NCI-H748 (cell line): ENCODE measurements around the gene STX8.

Experiments
- DNase-seq: peaks from one replicate; lab custom pipeline; 2025; ENCODE audit not compliant: unreplicated experiment; lab: John Stamatoyannopoulos, UW

STX8 gene

GRCh38 chr17:9557161-9557755, 18.4 kb downstream of the STX8 start:
- no peak for DNase-seq

- DNase-seq: peak; percentile 67
These were observed 20.9 kb downstream of the STX8 start for GRCh38 chr17:9554715-9555114.

DNA sequence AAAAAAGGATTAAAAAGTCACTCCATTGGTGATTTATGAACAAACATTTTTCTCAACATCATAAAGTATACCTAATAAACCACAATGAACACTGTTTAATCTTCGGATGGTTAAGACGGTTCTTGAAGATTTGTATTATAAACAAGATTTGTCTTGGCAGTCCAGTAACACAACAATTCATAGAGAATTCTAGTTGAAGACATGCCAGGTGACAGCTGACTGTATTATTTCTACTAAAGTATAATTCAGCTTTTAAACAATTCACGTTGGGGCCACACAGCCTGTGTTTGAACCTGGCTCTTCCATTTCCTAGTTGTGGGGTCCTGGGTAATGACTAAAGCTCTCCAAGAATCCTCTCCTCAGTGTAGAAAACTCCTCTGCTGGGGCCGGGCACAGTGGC, 22.0 kb downstream of the STX8 start:
- DNase-seq: no peak

GRCh38 chr17:9553181-9553580, 22.4 kb downstream of the STX8 start:
- DNase-seq: no peak

DNA sequence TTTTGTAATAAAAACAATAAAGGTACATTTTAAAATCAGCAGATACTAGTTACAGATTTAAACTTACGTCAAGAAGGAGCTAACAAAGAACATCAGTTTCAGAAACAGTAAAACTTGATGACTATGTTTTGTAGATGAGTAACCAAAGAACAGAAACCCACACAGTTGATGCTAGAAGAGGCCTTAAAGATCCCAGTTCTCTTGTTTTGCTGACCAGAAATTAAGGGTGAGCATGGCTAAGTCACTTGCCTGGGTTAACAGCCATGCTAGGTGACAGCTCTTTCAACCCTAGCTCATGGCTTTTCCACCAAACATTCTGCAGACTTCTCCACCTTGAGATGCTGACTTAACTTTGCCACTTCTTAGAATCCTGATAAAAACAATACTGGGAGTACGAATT, 26.4 kb downstream of the STX8 start:
- no peak for DNase-seq

GRCh38 chr17:9544221-9544620, 31.4 kb downstream of the STX8 start:
- no peak for DNase-seq

GRCh38 chr17:9541718-9542117, 33.9 kb downstream of the STX8 start:
- DNase-seq: no peak

DNA sequence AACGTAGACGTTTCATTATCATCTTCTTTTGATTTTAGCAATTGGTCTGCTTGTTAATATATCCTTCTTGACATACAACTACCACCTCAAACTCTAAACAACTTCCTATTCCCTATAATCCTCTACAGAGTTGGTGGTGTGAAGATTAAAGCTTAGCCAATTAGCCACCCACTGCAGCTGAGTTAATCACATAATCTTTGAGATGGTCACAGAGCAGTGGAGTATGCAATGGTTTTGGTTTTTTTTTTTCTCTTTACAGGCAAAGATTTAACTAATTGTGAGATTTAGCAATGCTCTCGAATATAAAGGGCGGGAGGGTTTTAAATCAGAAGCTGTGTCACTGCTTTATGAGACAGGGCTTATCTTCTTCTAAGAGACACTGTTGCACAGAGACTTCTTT, 37.0 kb downstream of the STX8 start:
- DNase-seq: no peak

DNA sequence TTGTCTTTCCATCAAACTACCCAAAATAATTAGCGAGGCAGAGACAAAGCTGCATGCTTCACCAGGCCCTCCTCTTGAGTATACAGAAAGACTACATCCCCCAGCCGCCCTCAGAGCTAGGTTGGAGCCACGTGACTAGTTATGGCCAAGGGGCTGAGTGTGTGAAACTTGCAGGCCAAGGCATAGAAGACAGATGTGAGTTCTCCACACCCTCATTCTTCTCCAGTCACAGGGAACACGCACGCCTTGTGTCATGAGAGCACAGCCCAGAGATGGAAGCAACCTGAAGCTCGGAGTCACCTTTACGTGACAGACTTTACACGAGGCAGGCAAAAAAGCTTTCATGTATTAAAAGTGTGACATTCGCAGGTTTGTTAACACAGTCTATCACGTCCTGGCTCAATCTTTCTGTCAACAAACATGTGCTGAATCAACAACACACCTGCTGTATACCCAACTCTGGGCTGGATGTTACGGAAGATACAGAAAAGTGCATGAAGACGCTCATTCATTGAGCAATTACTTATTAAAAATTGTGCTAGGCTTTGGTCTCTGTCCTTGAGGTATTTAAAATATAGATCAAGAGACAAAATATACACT, 38.3 kb downstream of the STX8 start:
- DNase-seq: no peak

- no peak for DNase-seq
These were observed 39.6 kb downstream of the STX8 start for GRCh38 chr17:9536061-9536460.

DNA sequence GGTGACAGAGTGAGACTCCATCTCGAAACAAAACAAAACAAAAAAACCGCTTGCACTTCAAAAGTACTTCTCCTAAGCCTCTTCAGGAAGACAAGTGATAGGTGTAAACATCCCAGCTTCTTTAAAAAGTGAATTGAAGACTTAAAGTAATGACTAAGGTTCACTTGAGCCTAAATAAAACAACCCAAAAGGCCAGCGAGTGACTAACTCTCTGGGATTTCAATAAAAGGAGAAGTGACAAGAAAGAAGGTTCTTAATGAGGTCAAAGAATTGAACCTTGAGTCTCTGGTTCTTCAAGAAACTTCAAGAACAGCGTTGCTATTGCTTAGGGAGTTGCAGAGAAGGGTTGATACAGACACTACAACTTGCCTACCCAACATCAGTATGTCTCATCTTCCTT, 42.2 kb downstream of the STX8 start:
- DNase-seq: no peak

GRCh38 chr17:9532715-9533114, 42.9 kb downstream of the STX8 start:
- DNase-seq: no peak

GRCh38 chr17:9531034-9531433, 44.6 kb downstream of the STX8 start:
- DNase-seq: no peak

GRCh38 chr17:9529033-9529700, 46.5 kb downstream of the STX8 start:
- peak; percentile 18 for DNase-seq

GRCh38 chr17:9527788-9528187, 47.8 kb downstream of the STX8 start:
- no peak for DNase-seq

DNA sequence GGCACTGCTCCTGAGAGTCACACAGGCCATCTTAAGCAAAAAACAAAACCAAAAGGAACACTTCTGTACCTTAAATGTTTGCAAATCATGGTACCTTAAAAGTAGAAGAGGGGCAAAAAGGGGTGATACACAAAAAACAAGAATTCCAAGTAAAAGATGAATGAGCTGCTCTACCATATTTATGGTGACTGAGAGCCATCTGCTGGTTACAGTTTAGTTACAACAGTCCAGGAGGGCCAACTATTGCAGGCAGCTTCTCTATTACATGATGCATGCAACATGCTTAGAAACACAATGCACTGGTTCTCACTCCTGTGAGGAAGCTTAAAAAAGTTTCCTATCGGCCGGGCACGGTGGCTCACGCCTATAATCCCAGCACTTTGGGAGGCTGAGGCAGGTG, 53.5 kb downstream of the STX8 start:
- DNase-seq: peak; percentile 56

DNA sequence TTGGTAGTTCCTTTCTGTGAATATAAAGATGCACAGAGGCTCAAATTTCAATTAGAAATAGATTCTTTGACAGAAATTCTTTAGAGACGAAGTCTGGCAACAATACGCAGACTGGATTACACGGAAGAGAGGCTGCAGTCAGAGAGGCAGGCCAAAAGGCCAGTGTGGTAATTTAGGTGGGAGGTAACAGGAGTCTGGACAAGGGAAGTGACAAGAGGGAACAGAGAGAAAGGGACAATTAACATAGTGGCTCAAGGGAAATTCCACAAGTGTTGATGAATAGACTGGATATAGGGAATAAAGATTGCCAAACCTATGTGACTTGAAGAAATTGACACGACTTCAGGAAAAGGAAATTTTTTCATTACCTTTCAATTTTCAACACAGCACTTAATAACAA, 54.6 kb downstream of the STX8 start:
- DNase-seq: no peak

- DNase-seq: no peak
These were observed 55.0 kb downstream of the STX8 start for GRCh38 chr17:9520649-9521048.

DNA sequence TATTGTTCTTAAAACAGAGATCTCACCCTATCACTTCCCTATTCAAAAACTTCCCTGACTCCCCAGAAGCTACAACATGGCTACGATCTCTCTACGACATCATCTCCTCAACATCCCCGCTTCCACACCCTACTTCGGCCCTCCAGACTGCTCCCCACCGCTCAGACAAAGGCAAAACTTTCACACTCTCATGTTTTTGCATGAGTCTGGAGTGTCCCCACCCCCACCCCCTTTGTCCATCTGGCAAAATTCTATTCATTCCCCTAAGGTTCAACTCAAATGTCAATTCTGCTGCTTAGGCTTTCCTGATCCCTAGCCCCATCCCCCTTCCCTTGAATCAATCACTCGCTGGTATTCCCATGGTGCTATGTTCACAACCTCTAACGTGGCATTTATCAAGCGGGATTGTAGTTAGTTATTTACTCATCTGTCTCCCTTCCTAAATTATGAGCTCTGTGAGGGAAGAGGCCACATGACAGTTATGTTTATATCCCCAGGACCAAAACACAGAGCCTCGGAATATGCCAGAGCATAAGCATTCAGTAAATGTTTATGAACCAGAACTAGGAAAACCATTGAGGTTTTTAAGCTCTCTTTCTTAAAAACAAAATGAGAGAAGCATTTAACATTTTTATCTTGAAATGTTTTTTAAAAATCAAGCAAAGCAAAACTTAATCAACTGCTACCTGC, 55.9 kb downstream of the STX8 start:
- no peak for DNase-seq

- no peak for DNase-seq
These were observed 58.2 kb downstream of the STX8 start for GRCh38 chr17:9517396-9517795.

DNA sequence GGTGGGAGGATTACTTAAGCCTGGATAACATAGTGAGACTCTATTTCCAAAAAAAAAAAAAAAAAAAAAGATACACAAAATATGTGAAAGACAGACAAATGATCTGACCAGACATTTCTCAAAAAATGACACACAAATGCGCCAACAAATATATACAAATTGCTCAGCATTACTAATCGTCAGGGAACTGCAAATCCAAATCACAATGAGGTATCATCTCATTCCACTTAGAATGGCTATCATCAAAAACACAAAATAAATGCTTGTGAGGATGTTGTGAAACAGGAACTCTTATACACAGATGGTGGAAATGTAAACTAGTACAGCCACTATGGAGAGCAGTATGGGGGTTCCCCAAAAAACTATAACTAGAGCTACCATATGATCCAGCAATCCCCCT, 62.4 kb downstream of the STX8 start:
- DNase-seq: no peak
